Small intestine (tissue), 7 donors: Measurements from ENCODE around the gene ZFP1. TPM values are rescaled to one million over a fixed set of nuclear protein-coding genes. Genes with fewer than 3 reads are reported as not detected.
"Not testable (repeated sequence)": the region's sequence is repeated elsewhere in the genome, so short reads cannot be mapped to it uniquely, and the experiment has no call there.

Experiments used
- DNase-seq, 2 donors: peaks; one replicate each; pipeline versions ENCODE4 v3.0.0 to v3.0.0-alpha.2; 2013
- FAIRE-seq: peaks from 2 replicates; lab custom pipeline; 2012; peaks lifted over from hg19 to GRCh38; lab: Jason Lieb, UNC
- H3K27ac ChIP-seq, 3 donors: one replicate each; pipeline ENCODE4 v1.5.1; 2013; ENCODE audit warnings: low read length in 2 of 3, mild to moderate bottlenecking in 2 of 3, control low read depth in 1 of 3, inconsistent platforms in 1 of 3, low read depth in 1 of 3, moderate library complexity in 1 of 3
- H3K27me3 ChIP-seq, 3 donors: one replicate each; pipeline ENCODE4 v1.6.1; 2013; ENCODE audit warnings: low read length in 3 of 3, inconsistent platforms in 1 of 3; ENCODE audit not compliant: control insufficient read depth in 3 of 3, insufficient read depth in 3 of 3
- H3K36me3 ChIP-seq, 3 donors: one replicate each; pipeline ENCODE4 v1.6.1; 2013; ENCODE audit warnings: low read length in 3 of 3, inconsistent platforms in 1 of 3, low read depth in 1 of 3, mild to moderate bottlenecking in 1 of 3, moderate library complexity in 1 of 3; ENCODE audit not compliant: control insufficient read depth in 3 of 3, insufficient read depth in 2 of 3
- H3K4me1 ChIP-seq, 3 donors: one replicate each; pipeline ENCODE4 v1.6.1; 2013; ENCODE audit warnings: low read length in 2 of 3, inconsistent platforms in 1 of 3, low read depth in 1 of 3, mild to moderate bottlenecking in 1 of 3, moderate library complexity in 1 of 3; ENCODE audit not compliant: control insufficient read depth in 3 of 3, insufficient read depth in 2 of 3
- H3K4me3 ChIP-seq, 3 donors: one replicate each; pipeline ENCODE4 v1.5.1; 2013; ENCODE audit warnings: low read length in 3 of 3, control low read depth in 1 of 3, inconsistent platforms in 1 of 3, low read depth in 1 of 3, mild to moderate bottlenecking in 1 of 3, moderate library complexity in 1 of 3
- H3K9me3 ChIP-seq, 2 donors: one replicate each; pipeline ENCODE4 v1.6.1; 2013; ENCODE audit warnings: low read depth in 1 of 2, low read length in 1 of 2; ENCODE audit not compliant: control insufficient read depth in 2 of 2, insufficient read depth in 1 of 2
- WGBS, 3 donors: extraction: QIAGEN DNeasy Blood & Tissue Kit; methylation state at CpG; one replicate each; pipeline ENCODE4 v1.1.7; 2013; 5-methylcytosine and 5-hydroxymethylcytosine counted together
- polyA plus RNA-seq, 4 donors: library from polyadenylated mRNA; stranded (reverse) in 3 of 4; unstranded in 1 of 4; fragments of 200-250 nt in 3 of 4; fragments of 120-200 nt in 1 of 4; gene quantifications; one replicate each; pipeline versions ENCODE4 v1.2.1 to v1.2.3, GENCODE V29; 2013
- donor health status: healthy with polysubstance abuse.
- donor health status: control.
- donor health status: control.
- donor health status: Bipolar disorder and iron deficiency.
- donor health status: healthy.

ZFP1 gene
- polyA plus RNA-seq, 4 donors = 2.2 to 8.8 (median 2.8) TPM

- no peaks in the 10 kb centered on the region for H3K4me1 ChIP-seq
- no peaks in the 10 kb centered on the region for H3K36me3 ChIP-seq
- FAIRE-seq (no peak), DNase-seq (no peak)
- WGBS, 3 donors = 51 to 57% (median 56%) methylated on average over 14 of the region's 14 CpGs
- no peak overlapping the region for H3K27ac ChIP-seq
- H3K9me3 ChIP-seq = no peaks in the 10 kb centered on the region
- no peak overlapping the region for H3K4me3 ChIP-seq
- H3K27me3 ChIP-seq = peaks cover 0 to 12% (median 0%) of the 10 kb centered on the region in 3 donors
These were observed 49.3 kb downstream of the ZFP1 start for GRCh38 chr16:75197522-75198134.

GRCh38 chr16:75198135-75198600, 49.8 kb downstream of the ZFP1 start:
- Histone ChIP-seq H3K27me3 (peaks cover 0 to 12% (median 0%) of the 10 kb centered on the region in 3 donors), H3K4me1 (no peaks in the 10 kb centered on the region), H3K36me3 (no peaks in the 10 kb centered on the region), H3K4me3 (no peak overlapping the region), H3K9me3 (no peaks in the 10 kb centered on the region), H3K27ac (no peak overlapping the region)
- no peak for DNase-seq
- WGBS, 3 donors = 22 to 34% (median 30%) methylated on average over 18 of the region's 18 CpGs
- no peak for FAIRE-seq

GRCh38 chr16:75202069-75202590, 53.8 kb downstream of the ZFP1 start:
- DNase-seq = no peak
- no peaks in the 10 kb centered on the region for H3K9me3 ChIP-seq
- no peak overlapping the region for H3K4me3 ChIP-seq
- H3K27me3 ChIP-seq = peaks cover 0 to 7% (median 0%) of the 10 kb centered on the region in 3 donors
- FAIRE-seq = no peak
- no peaks in the 10 kb centered on the region for H3K36me3 ChIP-seq
- WGBS, 3 donors = 77 to 91% (median 84%) methylated on average over 13 of the region's 13 CpGs
- no peak overlapping the region for H3K27ac ChIP-seq
- no peaks in the 10 kb centered on the region for H3K4me1 ChIP-seq

GRCh38 chr16:75203096-75203495, 54.8 kb downstream of the ZFP1 start:
- Histone ChIP-seq H3K4me1 (no peaks in the 10 kb centered on the region), H3K9me3 (no peaks in the 10 kb centered on the region), H3K4me3 (no peak overlapping the region), H3K27me3 (peaks cover 0 to 2% (median 0%) of the 10 kb centered on the region in 3 donors), H3K27ac (no peak overlapping the region), H3K36me3 (no peaks in the 10 kb centered on the region)
- DNase-seq (no peak), FAIRE-seq (no peak)
- WGBS, 3 donors = 90 to 93% (median 91%) methylated on average over 12 of the region's 12 CpGs

GRCh38 chr16:75203667-75204409, 55.5 kb downstream of the ZFP1 start:
- Histone ChIP-seq H3K36me3 (no peaks in the 10 kb centered on the region), H3K27me3 (peaks cover 0 to 3% (median 0%) of the 10 kb centered on the region in 3 donors), H3K27ac (no peak overlapping the region), H3K9me3 (no peaks in the 10 kb centered on the region), H3K4me3 (no peak overlapping the region), H3K4me1 (no peaks in the 10 kb centered on the region)
- 65 to 86% (median 73%) methylated on average over 13 of the region's 13 CpGs for WGBS, 3 donors
- FAIRE-seq (no peak), DNase-seq (no peak)

GRCh38 chr16:75204410-75204758, 56.1 kb downstream of the ZFP1 start:
- Histone ChIP-seq H3K9me3 (no peaks in the 10 kb centered on the region), H3K36me3 (no peaks in the 10 kb centered on the region), H3K4me3 (no peak overlapping the region), H3K27me3 (peaks cover 0 to 3% (median 0%) of the 10 kb centered on the region in 3 donors), H3K27ac (no peak overlapping the region), H3K4me1 (no peaks in the 10 kb centered on the region)
- FAIRE-seq (no peak), DNase-seq (no peak)
- WGBS, 3 donors = 88 to 93% (median 90%) methylated on average over 4 to 6 of the region's 6 CpGs

GRCh38 chr16:75204905-75205304, 56.6 kb downstream of the ZFP1 start:
- not testable (repeated sequence) for H3K4me3 ChIP-seq, FAIRE-seq, H3K4me1 ChIP-seq, H3K27ac ChIP-seq, H3K9me3 ChIP-seq, H3K27me3 ChIP-seq, DNase-seq, H3K36me3 ChIP-seq
- no CpG with 5 or more reads among the region's 20 CpGs for WGBS, 3 donors

- not testable (repeated sequence) for H3K27ac ChIP-seq, H3K36me3 ChIP-seq, H3K9me3 ChIP-seq, DNase-seq, H3K4me1 ChIP-seq, H3K27me3 ChIP-seq, H3K4me3 ChIP-seq, FAIRE-seq
- WGBS, 3 donors = 65 to 87% methylated on average over 4 to 10 of the region's 19 CpGs; no CpG with 5 or more reads in 1 of the 3 donors
These were observed 57.1 kb downstream of the ZFP1 start for GRCh38 chr16:75205438-75205837.
